Left ventricle myocardium inferior (tissue), 1 donor: ENCODE results near the gene EDIL3. TPM values are rescaled to one million over a fixed set of nuclear protein-coding genes. Genes with fewer than 3 reads are reported as not detected.

ENCODE experiments used
- DNase-seq: peaks from one replicate; pipeline ENCODE4 v3.0.0-alpha.2; 2020
- H3K27ac ChIP-seq: fragments of 200-600 bp; replicated peaks from 2 replicates; pipeline ENCODE4 v1.8.0; 2021
- H3K27me3 ChIP-seq: fragments of 200-600 bp; 2 replicates; pipeline ENCODE4 v1.8.0; 2021; ENCODE audit warnings: low read depth
- H3K36me3 ChIP-seq: fragments of 200-600 bp; 2 replicates; pipeline ENCODE4 v1.8.0; 2021
- H3K4me1 ChIP-seq: fragments of 200-600 bp; 2 replicates; pipeline ENCODE4 v1.8.0; 2021
- H3K4me3 ChIP-seq: fragments of 200-600 bp; 2 replicates; pipeline ENCODE4 v1.8.0; 2021; ENCODE audit warnings: mild to moderate bottlenecking, moderate library complexity
- H3K9me3 ChIP-seq: fragments of 200-600 bp; replicated peaks from 2 replicates; pipeline ENCODE4 v1.8.0; 2021
- CTCF ChIP-seq: fragments of 200-600 bp; IDR thresholded peaks from 2 replicates; pipeline ENCODE4 v1.8.0; 2021; ENCODE audit warnings: antibody characterized with exemption, mild to moderate bottlenecking, borderline replicate concordance
- intact Hi-C: fragments of 100-400 bp; cut with micrococcal nuclease; formaldehyde crosslinking; loops from one replicate; pipeline ENCODE4 v1.11.0; 2022
- total RNA-seq: library from RNA; stranded (reverse); fragmentation: NEBNext Ultra II Directional; extraction: Animal tissue kit (Norgen Biotek cat#: 25700); gene quantifications from one replicate; pipeline ENCODE4 v1.2.1, GENCODE V29; 2021
- donor health status: DM: no; HTN: yes; CAD: no; lungs with severe emphysema.

Gene EDIL3
- total RNA-seq, 1 donor from 2014 or later, result 3.5 TPM

GRCh38 chr5:83919071-83920041 lies 465.3 kb downstream of the EDIL3 start:
- Histone ChIP-seq H3K9me3 (peaks cover 9% of the 10 kb centered on the region), H3K27me3 (no peaks in the 10 kb centered on the region), H3K4me3 (no peak overlapping the region), H3K36me3 (no peaks in the 10 kb centered on the region), H3K27ac (no peak overlapping the region), H3K4me1 (peaks cover 8% of the 10 kb centered on the region)
- no peak for DNase-seq
- no peak for TF ChIP-seq CTCF
- intact Hi-C loops, result no loop called here

GRCh38 chr5:83917261-83917908 lies 467.3 kb downstream of the EDIL3 start:
- no peak for DNase-seq
- Histone ChIP-seq H3K4me1 (peaks cover 8% of the 10 kb centered on the region), H3K9me3 (no peaks in the 10 kb centered on the region), H3K27ac (no peak overlapping the region), H3K36me3 (no peaks in the 10 kb centered on the region), H3K4me3 (no peak overlapping the region), H3K27me3 (no peaks in the 10 kb centered on the region)
- TF ChIP-seq CTCF, result no peak
- intact Hi-C loops, result no loop called here

GRCh38 chr5:83914662-83915418 lies 469.8 kb downstream of the EDIL3 start:
- Histone ChIP-seq H3K27ac (peak overlapping the region; percentile 55), H3K4me1 (peaks cover 8% of the 10 kb centered on the region), H3K9me3 (no peaks in the 10 kb centered on the region), H3K36me3 (no peaks in the 10 kb centered on the region), H3K27me3 (no peaks in the 10 kb centered on the region), H3K4me3 (no peak overlapping the region)
- no peak for DNase-seq
- no peak for TF ChIP-seq CTCF
- intact Hi-C loops, result no loop called here

- peaks cover 5% of the 10 kb centered on the region for H3K4me1 ChIP-seq
- no peak for DNase-seq
- no peak for TF ChIP-seq CTCF
- no peaks in the 10 kb centered on the region for H3K9me3 ChIP-seq
- H3K27ac ChIP-seq, result peak overlapping the region; percentile 55
- H3K27me3 ChIP-seq, result no peaks in the 10 kb centered on the region
- intact Hi-C loops, result no loop called here
- no peak overlapping the region for H3K4me3 ChIP-seq
- H3K36me3 ChIP-seq, result no peaks in the 10 kb centered on the region
These were observed 470.5 kb downstream of the EDIL3 start for GRCh38 chr5:83914199-83914598.

- intact Hi-C loops, result no loop called here
- no peak for TF ChIP-seq CTCF
- H3K4me1 ChIP-seq, result no peaks in the 10 kb centered on the region
- no peaks in the 10 kb centered on the region for H3K27me3 ChIP-seq
- peak overlapping the region; percentile 55 for H3K27ac ChIP-seq
- DNase-seq, result no peak
- H3K4me3 ChIP-seq, result no peak overlapping the region
- no peaks in the 10 kb centered on the region for H3K36me3 ChIP-seq
- H3K9me3 ChIP-seq, result no peaks in the 10 kb centered on the region
These were observed 471.1 kb downstream of the EDIL3 start for GRCh38 chr5:83913593-83913992.
